Neuronal stem cell (in vitro differentiated cells): ENCODE measurements around the gene BCL2L13.
A peak's percentile ranks its signal among the peaks of the same experiment; 100 is the strongest.

Source experiments
- DNase-seq: peaks from one replicate; pipeline ENCODE4 v3.0.0-alpha.2; 2013; ENCODE audit warnings: low spot score
- H2AFZ ChIP-seq: one replicate; pipeline ENCODE4 v1.6.1; 2013; ENCODE audit warnings: mild to moderate bottlenecking, low read length, inconsistent platforms
- H2AK5ac ChIP-seq: 2 replicates; pipeline ENCODE4 v1.6.1; 2013; ENCODE audit warnings: low read depth, mild to moderate bottlenecking, inconsistent platforms, low read length, moderate library complexity, mixed read lengths
- H2BK120ac ChIP-seq: 2 replicates; pipeline ENCODE4 v1.6.1; 2013; ENCODE audit warnings: low read depth, mild to moderate bottlenecking, inconsistent platforms, low read length, moderate library complexity, mixed read lengths
- H2BK12ac ChIP-seq: one replicate; pipeline ENCODE4 v1.6.1; 2013; ENCODE audit warnings: low read length, inconsistent platforms
- H2BK15ac ChIP-seq: 2 replicates; pipeline ENCODE4 v1.6.1; 2013; ENCODE audit warnings: mild to moderate bottlenecking, low read length, inconsistent platforms, mixed read lengths
- H2BK5ac ChIP-seq: one replicate; pipeline ENCODE4 v1.6.1; 2013; ENCODE audit warnings: inconsistent platforms, mild to moderate bottlenecking, low read length, moderate library complexity
- H3K14ac ChIP-seq: one replicate; pipeline ENCODE4 v1.6.1; 2013; ENCODE audit warnings: low read length, inconsistent platforms
- H3K18ac ChIP-seq: 2 replicates; pipeline ENCODE4 v1.6.1; 2013; ENCODE audit warnings: low read length, inconsistent platforms
- H3K23ac ChIP-seq: 2 replicates; pipeline ENCODE4 v1.6.1; 2013; ENCODE audit warnings: low read depth, mild to moderate bottlenecking, mixed read lengths, low read length, inconsistent platforms; ENCODE audit not compliant: poor library complexity
- H3K27ac ChIP-seq: replicated peaks from 3 replicates; pipeline ENCODE4 v1.5.1; 2013; ENCODE audit warnings: low read length, inconsistent platforms
- H3K27me3 ChIP-seq, 3 experiments: 2 replicates each; pipeline ENCODE4 v1.6.1; 2013; ENCODE audit warnings: low read length in 3 of 3, mild to moderate bottlenecking in 2 of 3, inconsistent platforms in 1 of 3, low read depth in 1 of 3, mixed read lengths in 1 of 3, moderate library complexity in 1 of 3; ENCODE audit not compliant: control insufficient read depth in 3 of 3, insufficient read depth in 3 of 3
- H3K36me3 ChIP-seq, 2 donors: replicated peaks in 1 of 2; 2 replicates each; pipeline ENCODE4 v1.6.1; 2013; ENCODE audit warnings: low read length in 2 of 2; ENCODE audit not compliant: control insufficient read depth in 2 of 2, insufficient read depth in 2 of 2
- H3K4ac ChIP-seq: 2 replicates; pipeline ENCODE4 v1.6.1; 2013; ENCODE audit warnings: inconsistent platforms, mild to moderate bottlenecking, low read length, moderate library complexity
- H3K4me1 ChIP-seq, 2 donors: 1 replicate in 1 of 2; 2 replicates in 1 of 2; pipeline ENCODE4 v1.6.1; 2013; ENCODE audit warnings: low read length in 2 of 2, low read depth in 1 of 2; ENCODE audit not compliant: control insufficient read depth in 2 of 2, insufficient read depth in 1 of 2
- H3K4me2 ChIP-seq: one replicate; pipeline ENCODE4 v1.6.1; 2013; ENCODE audit warnings: mild to moderate bottlenecking, low read length, inconsistent platforms; ENCODE audit not compliant: insufficient read depth, poor library complexity, severe bottlenecking
- H3K4me3 ChIP-seq, 2 donors: 2 replicates each; pipeline ENCODE4 v1.5.1; 2013; ENCODE audit warnings: low read length in 2 of 2, mild to moderate bottlenecking in 2 of 2, inconsistent platforms in 1 of 2, moderate library complexity in 1 of 2
- H3K79me1 ChIP-seq: one replicate; pipeline ENCODE4 v1.6.1; 2013; ENCODE audit warnings: low read depth, mild to moderate bottlenecking, inconsistent platforms, low read length, moderate library complexity
- H3K9ac ChIP-seq: one replicate; pipeline ENCODE4 v1.6.1; 2013; ENCODE audit warnings: mild to moderate bottlenecking, low read depth, low read length, inconsistent platforms; ENCODE audit not compliant: poor library complexity
- H3K9me3 ChIP-seq, 2 donors: replicated peaks in 1 of 2; 2 replicates each; pipeline versions ENCODE3 to v1.6.1; 2013; ENCODE audit warnings: low read length in 2 of 2, mild to moderate bottlenecking in 2 of 2, inconsistent platforms in 1 of 2, low read depth in 1 of 2, mixed read lengths in 1 of 2, moderate library complexity in 1 of 2; ENCODE audit not compliant: control insufficient read depth in 2 of 2, insufficient read depth in 1 of 2
- H4K8ac ChIP-seq: one replicate; pipeline ENCODE4 v1.6.1; 2013; ENCODE audit warnings: low read depth, mild to moderate bottlenecking, inconsistent platforms, low read length, moderate library complexity
- H4K91ac ChIP-seq: one replicate; pipeline ENCODE4 v1.6.1; 2013; ENCODE audit warnings: low read length, low read depth, mild to moderate bottlenecking, inconsistent platforms; ENCODE audit not compliant: poor library complexity
- WGBS, 2 donors: extraction: QIAGEN DNeasy Blood & Tissue Kit; methylation state at CpG; one replicate each; pipeline ENCODE4 v1.1.7; 2013; ENCODE audit warnings: missing lambda C conversion rate in 2 of 2, mixed read lengths in 1 of 2; ENCODE audit not compliant: insufficient read length in 2 of 2, insufficient replicate concordance in 1 of 2; ENCODE audit errors: extremely low coverage in 2 of 2; 5-methylcytosine and 5-hydroxymethylcytosine counted together

The BCL2L13 gene

GRCh38 chr22:17772958-17773605, 134.5 kb downstream of the BCL2L13 start:
- Histone ChIP-seq H2BK15ac (peak overlapping the region; percentile 91), H3K4me3 (peak overlapping the region; percentile 73 to 79), H4K8ac (no peak overlapping the region), H3K4me2 (peak overlapping the region; percentile 89), H3K14ac (peak overlapping the region; percentile 92), H2BK5ac (peak overlapping the region; percentile 19), H3K36me3 (no peaks in the 10 kb centered on the region), H2AK5ac (peak overlapping the region; percentile 53), H4K91ac (peak overlapping the region; percentile 22), H3K27me3 (no peaks in the 10 kb centered on the region), H3K9ac (peak overlapping the region; percentile 83), H2BK120ac (no peak overlapping the region), H3K79me1 (peaks cover 12% of the 10 kb centered on the region), H3K27ac (no peak overlapping the region), H3K18ac (peak overlapping the region; percentile 40), H2AFZ (peak overlapping the region; percentile 99), H3K4me1 (peaks cover 14 to 19% of the 10 kb centered on the region in 2 donors), H3K9me3 (no peaks in the 10 kb centered on the region), H2BK12ac (peak overlapping the region; percentile 12), H3K4ac (no peak overlapping the region), H3K23ac (peak overlapping the region; percentile 75)
- WGBS, 2 donors = no CpG with 5 or more reads among the region's 18 CpGs
- no peak for DNase-seq

DNA sequence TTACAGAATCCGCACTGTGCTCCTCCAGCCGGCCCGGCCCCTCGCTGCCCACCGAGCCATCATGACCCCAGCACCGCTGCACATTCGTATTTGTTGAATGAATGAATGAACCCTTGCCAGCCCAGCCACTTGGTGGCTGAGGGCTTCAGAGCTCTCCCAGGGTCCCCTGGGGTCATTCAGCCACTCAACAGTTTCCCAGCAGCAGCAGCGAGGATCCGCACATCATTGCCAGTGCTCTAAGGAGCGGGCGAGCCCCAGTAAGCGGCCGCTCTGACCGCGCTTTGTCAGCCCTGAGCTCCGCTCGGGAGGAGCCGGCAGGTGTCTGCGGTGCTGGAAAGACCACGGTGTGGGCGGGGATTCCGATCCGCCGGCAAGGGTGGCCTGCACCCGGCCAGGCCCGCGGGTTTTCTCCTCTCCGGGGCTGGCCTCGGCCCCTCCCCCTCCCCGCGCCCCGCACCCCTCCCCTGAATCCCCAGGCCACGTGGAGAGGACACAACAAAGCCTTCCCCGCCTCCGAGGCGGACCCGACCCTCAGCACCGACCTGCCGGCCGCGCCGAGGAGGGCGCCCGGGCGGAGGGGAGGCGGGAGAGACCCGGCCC, 135.1 kb downstream of the BCL2L13 start:
- H3K4me3 ChIP-seq = peak overlapping the region; percentile 73 to 81
- no peaks in the 10 kb centered on the region for H3K9me3 ChIP-seq
- no peaks in the 10 kb centered on the region for H3K27me3 ChIP-seq
- peaks cover 14 to 19% of the 10 kb centered on the region in 2 donors for H3K4me1 ChIP-seq
- H2BK120ac ChIP-seq = peak overlapping the region; percentile 91
- peak overlapping the region; percentile 89 for H3K23ac ChIP-seq
- H3K9ac ChIP-seq = peak overlapping the region; percentile 98
- H2BK5ac ChIP-seq = peak overlapping the region; percentile 53
- peak overlapping the region; percentile 63 for H2AK5ac ChIP-seq
- peak overlapping the region; percentile 98 for H3K18ac ChIP-seq
- H4K8ac ChIP-seq = peak overlapping the region; percentile 98
- H2BK12ac ChIP-seq = no peak overlapping the region
- DNase-seq = peak; percentile 67
- peak overlapping the region; percentile 89 for H3K4me2 ChIP-seq
- peak overlapping the region; percentile 99 for H2AFZ ChIP-seq
- peak overlapping the region; percentile 8 for H3K14ac ChIP-seq
- no CpG with 5 or more reads among the region's 47 CpGs for WGBS, 2 donors
- H4K91ac ChIP-seq = peak overlapping the region; percentile 46
- no peaks in the 10 kb centered on the region for H3K36me3 ChIP-seq
- H3K79me1 ChIP-seq = peaks cover 12% of the 10 kb centered on the region
- H3K4ac ChIP-seq = no peak overlapping the region
- H3K27ac ChIP-seq = peak overlapping the region; percentile 69
- peak overlapping the region; percentile 91 for H2BK15ac ChIP-seq

DNA sequence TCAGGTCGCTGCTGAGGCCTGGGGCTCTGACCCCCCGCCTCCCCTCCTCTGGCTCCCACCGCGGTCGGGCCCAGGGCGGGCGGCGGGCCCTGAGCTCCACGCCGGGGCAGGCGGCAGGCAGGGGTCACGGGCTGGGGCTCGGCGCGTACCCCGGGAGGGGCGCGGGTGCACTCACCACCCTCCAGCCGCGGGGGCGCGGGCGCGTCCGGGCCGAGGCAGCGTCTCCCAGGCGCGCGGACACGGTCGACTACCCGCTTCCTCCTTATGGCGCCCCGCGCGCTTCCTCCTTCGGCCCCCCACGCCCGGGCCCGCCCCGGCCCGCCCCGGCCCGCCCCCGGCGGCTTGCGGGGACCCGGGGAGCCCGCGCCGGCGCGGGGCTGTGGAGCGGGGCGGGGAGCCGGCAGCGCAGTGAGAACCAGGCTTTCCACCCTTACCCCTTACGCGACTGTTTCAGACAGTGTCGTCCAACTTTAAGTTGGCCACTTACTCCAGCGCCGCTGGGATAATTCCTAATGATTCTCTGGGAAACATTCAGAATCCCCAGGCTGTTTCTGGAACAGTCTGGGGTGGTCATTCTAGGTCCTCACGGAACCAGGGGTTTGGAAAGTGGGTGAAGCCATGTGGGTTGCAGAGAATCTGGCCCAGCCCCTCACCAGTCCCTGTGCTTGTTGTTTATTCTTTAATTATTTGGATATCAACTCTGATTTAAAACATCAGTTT, 135.8 kb downstream of the BCL2L13 start, which contains the start of gene BID:
TSS of gene BID (minus strand) at position 264 of the 720 bp plus-strand sequence. CDS start 24,353 bp downstream, outside the sequence.
- peak within 1 kb of the TSS; percentile 91 for H2BK120ac ChIP-seq
- H2BK5ac ChIP-seq = peak within 1 kb of the TSS; percentile 53
- H4K91ac ChIP-seq = peak within 1 kb of the TSS; percentile 46
- H2AK5ac ChIP-seq = peak within 1 kb of the TSS; percentile 85
- peak within 1 kb of the TSS; percentile 99 for H2AFZ ChIP-seq
- H3K9ac ChIP-seq = peak within 1 kb of the TSS; percentile 98
- H4K8ac ChIP-seq = peak within 1 kb of the TSS; percentile 98
- H3K27me3 ChIP-seq = no peaks in the 10 kb centered on the region
- H3K36me3 ChIP-seq = no peaks in the 10 kb centered on the region
- H3K18ac ChIP-seq = peak within 1 kb of the TSS; percentile 98
- peaks cover 14 to 19% of the 10 kb centered on the region in 2 donors for H3K4me1 ChIP-seq
- peak within 1 kb of the TSS; percentile 76 for H3K4ac ChIP-seq
- H2BK12ac ChIP-seq = peak within 1 kb of the TSS; percentile 73
- H3K23ac ChIP-seq = peak within 1 kb of the TSS; percentile 89
- H3K79me1 ChIP-seq = peaks cover 12% of the 10 kb centered on the region
- H3K4me3 ChIP-seq = peak within 1 kb of the TSS; percentile 73 to 81
- peak within 1 kb of the TSS; percentile 69 for H3K27ac ChIP-seq
- H3K9me3 ChIP-seq = no peaks in the 10 kb centered on the region
- H2BK15ac ChIP-seq = peak within 1 kb of the TSS; percentile 91
- H3K4me2 ChIP-seq = peak within 1 kb of the TSS; percentile 89
- H3K14ac ChIP-seq = peak within 1 kb of the TSS; percentile 8
- DNase-seq = no peak
- no CpG with 5 or more reads among the region's 64 CpGs for WGBS, 2 donors
